HG02678 (cell line): ENCODE data around the gene TINAGL1.

Experiments
- ATAC-seq: cut with Tn5 transposase; IDR thresholded peaks from one replicate; pipeline ENCODE4 v1.9.1; 2021; ENCODE audit warnings: mild to moderate bottlenecking, moderate library complexity; ENCODE audit not compliant: unreplicated experiment

Gene TINAGL1

DNA sequence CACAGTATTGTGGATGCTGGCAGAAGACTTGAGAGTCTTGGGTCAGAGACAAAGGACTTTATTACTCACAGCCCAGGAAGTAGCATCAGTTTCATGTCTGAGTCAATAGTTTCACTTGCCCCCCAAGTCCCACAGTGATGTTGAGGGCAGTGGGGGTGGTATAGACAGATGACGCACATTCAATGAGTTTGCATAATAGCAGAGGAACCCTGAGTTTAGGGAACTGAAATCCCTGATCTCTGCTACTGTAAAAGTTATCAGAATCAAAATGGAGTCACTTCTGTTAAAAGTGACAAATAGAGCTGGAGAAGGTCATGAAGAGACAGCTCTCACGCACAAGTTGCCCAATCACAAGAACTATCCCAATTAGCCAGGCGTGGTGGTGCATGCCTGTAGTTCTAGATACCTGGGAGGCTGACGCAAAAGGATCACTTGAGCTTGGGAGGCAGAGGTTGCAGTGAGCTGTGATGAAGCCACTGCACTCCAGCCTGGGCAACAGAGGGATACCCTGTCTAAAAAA is 29.7 kb downstream of the TINAGL1 start:
- no peak for ATAC-seq

DNA sequence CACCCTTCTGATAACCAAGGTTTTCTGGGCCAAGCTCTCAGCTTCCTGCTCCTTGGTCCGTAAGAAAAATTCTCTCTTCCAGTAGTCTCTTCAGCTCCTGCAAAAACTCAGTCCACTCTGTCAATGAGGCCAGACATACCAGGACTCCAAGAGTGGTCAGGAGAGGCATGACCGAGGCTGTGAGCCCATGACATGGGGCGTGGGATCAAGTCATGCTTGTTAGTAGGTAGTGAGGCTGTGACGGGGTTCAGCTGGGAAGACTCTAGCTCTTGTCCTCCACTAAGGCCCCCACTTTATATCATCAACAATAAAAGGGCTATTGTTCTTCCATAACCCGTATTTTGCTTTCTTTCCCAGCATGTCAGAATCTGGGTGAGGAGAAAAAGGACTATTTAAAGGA is 31.0 kb downstream of the TINAGL1 start:
- no peak for ATAC-seq

DNA sequence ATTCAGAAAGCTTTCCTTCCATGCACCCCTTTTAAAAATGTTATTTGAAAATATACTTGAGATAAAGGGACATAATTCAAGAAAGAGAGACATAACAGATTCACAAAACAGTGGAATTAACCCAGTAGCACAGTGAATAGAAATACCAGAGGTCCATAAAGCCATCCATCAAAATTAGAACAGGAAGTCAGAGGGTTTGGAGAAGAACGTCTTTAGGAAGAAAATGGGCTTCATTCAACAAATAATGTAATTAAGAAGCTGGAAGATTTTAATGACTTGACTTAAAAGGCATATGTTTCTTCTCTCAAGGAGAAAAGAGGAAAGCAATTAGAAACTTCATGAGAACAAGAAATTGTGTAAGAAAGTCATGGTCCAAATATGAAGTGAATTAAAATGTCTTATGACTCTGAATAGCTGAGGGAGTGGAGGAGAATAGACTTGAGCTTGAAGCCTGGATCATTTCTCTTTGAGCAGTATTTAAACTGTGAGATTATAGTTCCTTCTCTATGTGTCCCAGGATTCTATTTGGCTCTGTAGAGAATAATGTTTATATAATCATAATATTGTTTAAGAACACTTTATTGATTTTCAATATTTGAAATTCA is 33.3 kb downstream of the TINAGL1 start:
- ATAC-seq: no peak

DNA sequence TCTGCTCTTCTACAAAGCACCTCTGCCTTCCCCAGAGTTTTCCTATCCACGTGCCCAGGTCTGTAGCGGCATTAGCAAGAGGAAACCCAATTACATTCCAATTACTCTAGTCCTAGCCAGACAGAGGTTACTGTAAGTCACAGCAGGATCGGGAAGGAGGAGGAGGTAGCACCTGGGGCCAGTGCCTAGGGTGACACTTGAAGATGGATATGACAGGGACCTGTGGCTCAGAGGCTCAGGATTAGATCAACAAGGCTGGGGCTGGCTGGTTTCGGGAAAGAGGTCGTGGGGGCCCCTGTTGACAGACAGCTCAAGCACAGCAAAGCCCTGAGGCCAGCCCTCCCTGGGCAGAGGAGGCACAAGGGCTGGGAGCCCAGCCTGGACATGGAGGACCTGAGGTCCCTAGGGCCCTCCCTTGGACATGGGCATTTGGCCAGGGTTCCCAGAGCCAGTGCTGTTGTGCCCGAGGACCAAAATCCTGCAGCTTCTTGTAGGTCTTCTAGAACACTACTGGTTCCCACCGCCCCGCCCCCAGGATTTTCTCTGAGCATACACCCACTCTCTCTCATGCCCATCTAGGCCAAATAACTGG is 38.2 kb downstream of the TINAGL1 start:
- ATAC-seq: no peak

DNA sequence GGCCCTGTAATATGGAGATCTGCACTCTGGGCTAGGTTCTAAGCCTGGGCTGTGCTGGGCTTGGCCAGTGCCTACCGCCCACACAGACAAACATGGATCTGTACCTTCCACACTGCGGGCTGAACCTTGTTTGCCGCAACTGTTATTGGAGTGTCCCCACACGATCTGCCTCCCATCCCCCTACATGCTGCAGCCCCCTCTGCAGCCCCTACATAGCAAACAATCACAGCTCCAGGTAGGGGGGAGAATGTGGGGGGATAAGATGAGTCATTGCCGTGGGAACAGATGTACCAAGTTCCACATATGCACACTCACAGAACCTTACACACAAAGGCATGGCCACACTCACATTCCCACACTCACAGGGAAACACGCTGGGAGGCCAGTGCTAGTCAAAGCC is 39.1 kb downstream of the TINAGL1 start:
- no peak for ATAC-seq

DNA sequence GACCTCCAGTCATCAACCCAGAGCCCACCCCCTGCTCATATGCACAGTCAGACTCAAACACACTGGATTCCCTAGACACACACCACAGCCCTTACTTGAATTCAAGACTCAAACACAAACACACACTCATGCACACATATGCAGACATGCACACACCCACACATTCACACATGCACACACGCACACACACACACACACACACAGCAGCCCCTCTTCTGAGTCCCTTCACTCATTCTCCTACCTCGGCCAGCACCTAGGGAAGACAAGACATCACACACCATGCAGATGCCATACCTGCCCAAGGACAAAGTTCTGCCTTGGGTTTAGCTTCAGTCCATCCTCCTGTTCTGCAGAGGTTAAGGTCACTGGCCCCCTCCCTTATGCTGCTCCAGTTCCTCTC is 39.6 kb downstream of the TINAGL1 start:
- ATAC-seq: no peak

DNA sequence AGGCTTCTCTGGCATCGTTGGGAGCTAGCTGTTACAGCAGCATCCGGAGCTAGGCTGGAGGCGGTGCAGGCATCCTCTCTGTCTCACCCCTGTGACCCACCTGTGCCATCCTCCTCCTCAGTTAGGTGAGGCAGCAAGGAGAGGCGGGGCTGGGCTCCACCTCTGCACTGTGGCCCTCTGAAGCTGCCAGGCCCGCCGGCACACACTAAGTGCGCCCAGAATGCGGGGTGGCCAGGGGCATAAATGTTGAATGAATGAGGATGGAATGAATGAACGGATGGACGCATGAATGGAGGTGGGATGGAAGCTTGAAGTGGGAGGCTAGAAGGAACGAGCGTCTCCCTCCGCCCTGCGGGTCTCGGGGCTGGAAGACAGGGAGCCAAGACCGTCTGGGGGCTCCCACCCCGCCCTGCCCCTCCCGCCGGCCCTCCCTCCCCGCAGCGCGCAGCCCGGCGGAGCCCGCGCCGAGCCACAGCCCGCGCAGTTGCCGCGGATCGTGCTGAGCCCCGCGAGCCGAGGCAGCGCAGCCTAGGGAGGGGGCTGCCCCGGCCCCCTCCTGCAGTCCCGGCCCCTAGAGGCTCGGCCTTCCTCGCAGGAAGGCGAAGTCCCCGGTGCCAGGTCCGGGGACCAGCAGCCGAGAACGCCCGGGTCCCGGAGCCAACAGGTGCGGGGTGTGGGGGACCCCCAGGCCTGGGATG is 41.1 kb downstream of the TINAGL1 start, which contains the start of gene HCRTR1:
HCRTR1 (plus strand) TSS at position 472 of the 698 bp plus-strand sequence. CDS start 1,504 bp downstream, outside the sequence.
- ATAC-seq: no peak

DNA sequence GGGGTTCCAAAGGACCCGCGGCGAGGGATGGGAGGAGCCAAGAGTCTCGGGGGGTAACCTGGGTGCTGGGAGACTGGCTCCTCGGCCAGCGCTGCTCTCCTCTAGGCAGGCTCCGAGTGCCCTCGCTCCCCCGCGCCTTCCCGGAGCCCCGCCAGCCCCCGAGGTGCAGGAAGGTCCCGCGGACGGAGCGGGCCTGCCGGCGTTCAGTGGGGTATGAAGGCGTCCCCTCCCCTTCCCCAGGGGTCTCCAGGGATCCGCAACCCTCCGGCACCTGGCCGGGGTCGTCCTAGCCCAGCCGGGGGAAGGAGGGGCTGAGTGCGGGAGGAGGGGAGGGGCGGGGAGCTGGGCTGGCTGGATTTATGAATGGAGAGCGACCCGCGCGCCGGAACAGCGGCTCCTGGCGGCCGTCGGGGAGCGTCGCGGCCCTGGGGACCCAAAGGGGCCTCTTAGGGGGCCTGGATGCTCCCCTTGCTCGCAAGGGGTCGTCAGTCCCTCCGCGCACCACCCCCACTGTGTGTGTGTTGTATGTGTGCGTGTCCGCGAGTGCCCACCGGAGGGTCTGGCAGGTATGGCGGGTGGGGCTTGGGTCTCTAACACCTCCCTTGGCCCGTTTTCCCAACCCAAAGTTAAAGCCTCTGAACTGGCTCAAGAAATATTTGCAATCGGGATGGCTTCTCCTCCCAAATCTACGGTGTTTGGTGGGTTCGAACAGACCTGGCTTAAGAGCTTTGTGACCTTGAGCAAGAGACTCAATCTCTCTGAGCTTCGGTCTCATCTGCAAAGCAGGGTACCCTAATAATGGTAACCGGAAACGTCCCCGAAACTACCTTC is 41.8 kb downstream of the TINAGL1 start:
- ATAC-seq: no peak

DNA sequence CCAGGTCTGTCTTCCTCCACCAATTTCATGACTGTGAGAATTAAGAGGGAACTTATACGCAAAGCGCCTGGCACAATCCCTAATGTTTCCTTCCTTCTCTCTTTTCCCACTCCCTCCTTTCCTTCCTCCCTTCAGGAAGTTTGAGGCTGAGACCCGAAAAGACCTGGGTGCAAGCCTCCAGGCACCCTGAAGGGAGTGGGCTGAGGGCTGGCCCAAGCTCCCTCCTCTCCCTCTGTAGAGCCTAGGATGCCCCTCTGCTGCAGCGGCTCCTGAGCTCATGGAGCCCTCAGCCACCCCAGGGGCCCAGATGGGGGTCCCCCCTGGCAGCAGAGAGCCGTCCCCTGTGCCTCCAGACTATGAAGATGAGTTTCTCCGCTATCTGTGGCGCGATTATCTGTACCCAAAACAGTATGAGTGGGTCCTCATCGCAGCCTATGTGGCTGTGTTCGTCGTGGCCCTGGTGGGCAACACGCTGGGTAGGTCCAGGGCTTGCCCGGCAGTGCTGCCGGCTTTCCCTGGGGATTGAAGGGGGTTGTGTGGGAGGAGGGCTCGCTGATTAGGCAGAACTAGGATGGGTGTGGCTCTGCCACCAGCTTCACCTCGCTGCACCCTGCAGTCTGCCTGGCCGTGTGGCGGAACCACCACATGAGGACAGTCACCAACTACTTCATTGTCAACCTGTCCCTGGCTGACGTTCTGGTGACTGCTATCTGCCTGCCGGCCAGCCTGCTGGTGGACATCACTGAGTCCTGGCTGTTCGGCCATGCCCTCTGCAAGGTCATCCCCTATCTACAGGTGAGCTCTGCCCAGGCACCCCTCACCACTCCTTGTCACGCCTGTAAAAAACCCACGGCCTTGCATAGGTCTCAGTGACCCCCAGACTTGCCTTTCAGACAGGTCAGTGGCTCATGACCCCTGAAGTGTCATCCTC is 42.9 kb downstream of the TINAGL1 start:
- ATAC-seq: no peak

DNA sequence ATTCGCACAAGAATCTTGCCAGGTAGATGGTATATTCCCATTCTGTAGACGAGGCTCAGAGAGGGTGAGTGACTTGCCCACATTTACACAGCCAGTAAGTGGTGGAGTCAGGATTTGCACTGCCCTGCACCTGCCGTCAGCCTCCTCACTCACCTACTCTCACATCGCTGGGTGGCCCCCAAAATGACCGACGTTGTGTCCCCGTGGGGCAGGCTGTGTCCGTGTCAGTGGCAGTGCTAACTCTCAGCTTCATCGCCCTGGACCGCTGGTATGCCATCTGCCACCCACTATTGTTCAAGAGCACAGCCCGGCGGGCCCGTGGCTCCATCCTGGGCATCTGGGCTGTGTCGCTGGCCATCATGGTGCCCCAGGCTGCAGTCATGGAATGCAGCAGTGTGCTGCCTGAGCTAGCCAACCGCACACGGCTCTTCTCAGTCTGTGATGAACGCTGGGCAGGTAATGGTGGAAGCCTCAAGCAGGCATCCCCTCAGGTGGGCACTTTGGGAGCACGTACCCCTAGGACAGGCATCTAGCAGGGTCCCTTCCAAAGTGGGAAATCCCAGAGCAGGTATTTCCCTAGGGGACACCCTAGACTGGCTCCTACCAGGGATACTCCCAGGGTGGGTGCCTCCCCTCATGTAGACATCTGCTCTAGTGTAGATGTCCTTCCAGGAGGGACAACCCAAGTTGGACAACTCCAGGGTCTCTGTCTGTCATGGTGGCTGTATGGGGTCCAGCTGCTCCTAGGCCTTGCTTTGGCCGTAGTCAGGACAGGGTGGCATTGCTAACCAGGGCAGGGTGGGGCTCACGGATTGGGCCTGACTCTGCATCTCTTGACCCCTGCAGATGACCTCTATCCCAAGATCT is 44.5 kb downstream of the TINAGL1 start:
- ATAC-seq: no peak

DNA sequence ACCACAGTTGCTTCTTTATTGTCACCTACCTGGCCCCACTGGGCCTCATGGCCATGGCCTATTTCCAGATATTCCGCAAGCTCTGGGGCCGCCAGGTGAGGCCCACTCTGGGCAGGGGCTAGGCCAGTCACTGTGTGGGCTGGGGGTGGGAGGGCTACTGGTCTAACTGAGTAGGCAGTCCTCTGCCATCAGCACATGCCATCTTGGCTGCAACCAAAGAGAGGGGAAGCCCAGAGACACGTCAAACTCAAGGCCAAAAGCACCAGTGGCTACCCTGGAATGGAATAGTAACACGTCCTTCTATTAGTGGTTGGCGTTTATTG is 45.1 kb downstream of the TINAGL1 start:
- ATAC-seq: no peak

DNA sequence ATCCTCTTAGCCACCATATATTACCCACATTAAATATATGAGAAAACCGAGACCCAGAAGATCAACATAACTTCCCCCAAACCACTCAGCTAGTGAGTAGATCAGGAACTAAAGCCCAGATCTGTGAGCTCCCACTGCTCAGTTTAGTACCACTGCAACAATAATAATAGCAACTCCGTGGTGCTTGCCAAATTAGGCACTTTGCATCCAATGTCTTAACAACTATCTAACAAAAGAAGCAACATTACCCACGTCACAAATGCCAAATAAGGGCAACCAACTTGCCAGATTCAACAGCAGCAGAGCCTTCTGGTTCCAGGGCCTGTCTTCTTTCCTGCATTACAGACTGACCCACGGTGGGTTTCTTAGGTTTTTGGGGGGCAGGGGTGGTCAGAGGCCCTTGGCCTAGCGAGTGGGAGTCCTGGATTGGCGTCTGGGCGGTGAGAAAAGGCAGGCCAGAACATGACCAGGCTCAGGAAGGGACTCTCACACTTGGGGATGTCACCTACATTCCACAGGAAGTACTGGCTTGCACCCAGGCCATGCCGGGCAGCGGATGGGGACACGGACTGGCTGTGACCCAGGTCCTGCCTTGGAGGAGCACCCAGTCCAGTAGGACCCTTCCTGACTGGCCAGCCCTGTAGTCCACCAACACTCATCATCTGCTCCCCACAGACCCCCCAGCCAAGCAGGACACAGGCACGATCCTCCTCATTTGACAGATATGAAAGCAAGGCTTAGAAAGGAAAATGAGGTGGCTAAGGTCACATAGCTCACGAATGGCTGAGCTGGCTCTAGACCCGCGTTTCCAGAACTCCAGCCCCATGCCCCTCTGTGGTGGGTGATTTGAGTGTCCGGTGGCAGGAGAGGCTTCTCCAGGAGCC is 45.8 kb downstream of the TINAGL1 start:
- ATAC-seq: no peak

DNA sequence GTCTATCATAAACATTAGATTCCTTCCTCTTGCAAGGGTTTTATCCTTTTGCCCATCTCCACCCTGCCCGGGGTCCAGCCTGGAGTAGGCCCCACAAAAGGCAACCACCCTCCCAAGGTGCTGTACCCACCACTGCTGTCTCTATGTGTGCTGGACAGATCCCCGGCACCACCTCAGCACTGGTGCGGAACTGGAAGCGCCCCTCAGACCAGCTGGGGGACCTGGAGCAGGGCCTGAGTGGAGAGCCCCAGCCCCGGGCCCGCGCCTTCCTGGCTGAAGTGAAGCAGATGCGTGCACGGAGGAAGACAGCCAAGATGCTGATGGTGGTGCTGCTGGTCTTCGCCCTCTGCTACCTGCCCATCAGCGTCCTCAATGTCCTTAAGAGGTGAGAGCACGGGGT is 47.0 kb downstream of the TINAGL1 start:
- no peak for ATAC-seq

DNA sequence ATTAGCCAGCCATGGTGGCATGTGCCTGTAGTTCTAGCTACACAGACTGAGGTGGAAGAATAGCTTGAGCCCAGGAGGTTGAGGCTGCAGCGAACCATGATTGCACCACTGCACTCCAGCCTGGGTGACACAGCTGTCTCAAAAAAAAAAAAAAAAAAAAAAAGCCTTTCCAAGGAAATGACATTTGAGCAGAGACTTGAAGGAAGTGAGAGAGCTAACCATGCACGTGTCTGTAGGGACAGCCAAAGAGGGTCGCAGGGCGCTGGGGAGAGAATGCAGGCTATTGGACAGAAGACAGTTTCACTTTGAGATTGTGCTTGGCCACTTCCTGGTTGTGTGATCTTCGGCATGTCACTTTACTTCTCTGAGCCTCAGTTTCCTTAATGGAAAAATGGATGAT is 48.0 kb downstream of the TINAGL1 start:
- no peak for ATAC-seq

DNA sequence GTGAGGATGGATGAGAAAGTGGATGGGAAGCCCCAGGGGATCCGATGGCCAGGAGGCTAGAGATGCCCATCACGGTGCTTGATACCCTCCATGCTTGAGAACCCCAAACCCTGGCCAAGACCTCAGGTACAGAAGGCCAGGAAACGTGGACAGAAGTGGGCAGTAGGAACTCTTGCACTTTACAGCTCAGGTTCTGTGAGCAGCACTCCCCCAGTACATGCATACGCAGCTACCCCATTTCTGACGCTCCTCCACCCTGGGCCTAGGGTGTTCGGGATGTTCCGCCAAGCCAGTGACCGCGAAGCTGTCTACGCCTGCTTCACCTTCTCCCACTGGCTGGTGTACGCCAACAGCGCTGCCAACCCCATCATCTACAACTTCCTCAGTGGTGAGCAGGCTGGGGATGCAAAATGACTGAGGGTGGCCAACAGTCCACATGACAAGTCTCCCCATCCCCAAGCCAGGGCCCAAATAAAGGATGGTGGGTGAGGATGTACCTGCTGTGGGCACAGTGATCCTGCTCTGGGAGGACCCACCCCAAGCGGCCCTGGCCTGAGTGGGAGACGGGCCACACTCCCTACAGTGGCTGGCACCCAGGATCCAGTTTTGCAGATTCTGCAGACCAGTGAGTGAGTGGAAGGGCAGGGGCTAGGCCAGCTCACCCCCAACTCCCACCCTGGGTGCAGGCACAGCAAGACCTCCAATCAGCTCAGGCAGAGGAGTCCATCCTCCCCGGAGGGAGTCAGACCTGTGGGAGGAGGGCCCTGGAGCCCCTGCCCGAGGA is 48.6 kb downstream of the TINAGL1 start:
- no peak for ATAC-seq

DNA sequence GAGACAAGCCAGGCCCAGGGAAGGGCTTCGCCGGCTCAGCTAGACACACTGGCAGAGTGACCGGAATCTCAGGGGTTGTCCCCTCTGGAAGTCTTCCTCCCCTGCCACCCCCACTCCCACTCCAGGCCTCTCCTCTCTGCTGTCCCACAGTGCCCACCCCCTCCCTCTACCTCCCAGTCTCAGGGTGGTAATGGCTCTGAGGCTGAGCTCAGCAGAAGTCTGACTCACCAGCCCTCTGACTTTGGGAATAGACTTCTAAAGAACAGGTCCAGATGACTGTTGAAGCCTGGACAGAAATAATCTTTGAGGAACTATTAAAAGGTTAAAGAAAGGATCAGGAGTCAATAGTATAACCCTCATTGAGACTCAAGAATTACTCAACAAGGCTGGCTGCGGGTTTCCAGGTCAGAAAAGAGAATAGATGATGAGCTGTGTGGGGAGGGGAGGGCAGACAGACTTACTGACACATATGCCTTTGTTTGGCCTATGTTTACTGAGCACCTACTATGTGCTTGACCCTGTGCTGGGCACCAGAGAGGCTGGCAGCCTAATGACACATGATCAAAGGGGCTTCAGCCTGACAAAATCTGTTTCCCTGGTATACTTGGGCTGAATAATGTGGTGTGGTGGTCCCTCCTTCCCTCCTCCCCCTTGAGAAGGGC is 49.4 kb downstream of the TINAGL1 start:
- ATAC-seq: no peak
